GM23248 (cell line): Measurements from ENCODE around the gene TEAD4. TPM values are rescaled to one million over a fixed set of nuclear protein-coding genes. Genes with fewer than 3 reads are reported as not detected.
"Not testable (repeated sequence)": the region's sequence is repeated elsewhere in the genome, so short reads cannot be mapped to it uniquely, and the experiment has no call there.

Source experiments
- DNase-seq: peaks from one replicate; pipeline ENCODE4 v3.0.0-alpha.2; 2015
- H2AFZ ChIP-seq: fragments of 200-600 bp; sonication (generic); 2 replicates; pipeline ENCODE4 v1.6.1; 2016; ENCODE audit warnings: antibody characterized with exemption
- H3F3A ChIP-seq: fragments of 200-600 bp; sonication (generic); 2 replicates; pipeline ENCODE4 v1.6.1; 2016; ENCODE audit warnings: mild to moderate bottlenecking, antibody characterized with exemption, mixed run types; ENCODE audit not compliant: insufficient read depth
- H3K27ac ChIP-seq: fragments of 200-600 bp; sonication (generic); 2 replicates; pipeline ENCODE4 v1.5.1; 2016; ENCODE audit warnings: mild to moderate bottlenecking
- H3K27me3 ChIP-seq: fragments of 200-600 bp; sonication (generic); replicated peaks from 2 replicates; pipeline ENCODE4 v1.6.1; 2016; ENCODE audit warnings: mild to moderate bottlenecking; ENCODE audit not compliant: insufficient read depth
- H3K36me3 ChIP-seq: fragments of 200-600 bp; sonication (generic); 2 replicates; pipeline ENCODE4 v1.6.1; 2016; ENCODE audit warnings: low read depth, mild to moderate bottlenecking
- H3K4me1 ChIP-seq: fragments of 200-600 bp; sonication (generic); 2 replicates; pipeline ENCODE4 v1.6.1; 2016; ENCODE audit warnings: mild to moderate bottlenecking; ENCODE audit not compliant: insufficient read depth
- H3K4me2 ChIP-seq: fragments of 200-600 bp; sonication (generic); one replicate; pipeline ENCODE4 v1.6.1; 2016; ENCODE audit warnings: mild to moderate bottlenecking; ENCODE audit not compliant: unreplicated experiment
- H3K4me3 ChIP-seq: fragments of 200-600 bp; sonication (generic); 2 replicates; pipeline ENCODE4 v1.5.1; 2016; ENCODE audit warnings: mild to moderate bottlenecking
- H3K79me2 ChIP-seq: fragments of 200-600 bp; sonication (generic); 2 replicates; pipeline ENCODE4 v1.6.1; 2016; ENCODE audit warnings: mild to moderate bottlenecking; ENCODE audit not compliant: insufficient read depth
- H3K9ac ChIP-seq: fragments of 200-600 bp; sonication (generic); 2 replicates; pipeline ENCODE4 v1.6.1; 2016; ENCODE audit warnings: mild to moderate bottlenecking
- H3K9me2 ChIP-seq: fragments of 200-600 bp; sonication (generic); 2 replicates; pipeline ENCODE4 v1.6.1; 2016; ENCODE audit warnings: mixed run types, mild to moderate bottlenecking, moderate library complexity; ENCODE audit not compliant: insufficient read depth
- H3K9me3 ChIP-seq: fragments of 200-600 bp; sonication (generic); one replicate; pipeline ENCODE4 v1.6.1; 2017; ENCODE audit warnings: low read depth
- H4K20me1 ChIP-seq: fragments of 200-600 bp; sonication (generic); 2 replicates; pipeline ENCODE4 v1.6.0; 2016; ENCODE audit not compliant: insufficient read depth
- EZH2 ChIP-seq: fragments of 200-600 bp; sonication (generic); IDR thresholded peaks from 2 replicates; pipeline ENCODE4 v1.6.1; 2018; ENCODE audit warnings: antibody characterized with exemption, mild to moderate bottlenecking; ENCODE audit not compliant: insufficient read depth, poor library complexity, severe bottlenecking
- EZH2phosphoT487 ChIP-seq: fragments of 200-600 bp; sonication (generic); IDR thresholded peaks from 2 replicates; pipeline ENCODE4 v1.6.1; 2018; ENCODE audit warnings: antibody characterized with exemption, moderate library complexity, mild to moderate bottlenecking, low read depth; ENCODE audit not compliant: insufficient read depth
- WGBS, 2 experiments: methylation state at CpG; one replicate each; pipeline ENCODE4 v1.1.6; 2015 to 2017; ENCODE audit warnings: low lambda C conversion rate in 2 of 2, low coverage in 1 of 2; ENCODE audit errors: missing lambda C conversion rate in 2 of 2; 5-methylcytosine and 5-hydroxymethylcytosine counted together
- in situ Hi-C: fragments of 300-500 bp; cut with MboI; formaldehyde crosslinking; loops from 2 replicates; pipeline ENCODE4 v1.15.0; 2020
- polyA plus RNA-seq: library from polyadenylated mRNA; unstranded; fragments of >200 nt; fragmentation: Nextera tagmentation; extraction: Ambion mirVana; gene quantifications from 2 replicates; pipeline ENCODE4 v1.2.1, GENCODE V29; 2016
- total RNA-seq: library from RNA; depleted of rRNA; stranded (reverse); fragments of >200 nt; shearing (Covaris generic); gene quantifications from 2 replicates; pipeline ENCODE4 v1.2.3, GENCODE V29; 2014

Gene TEAD4
- total and polyA plus RNA-seq, 2 experiments from 2014 or later: 13.6 to 13.8 TPM

- H3K9me3 ChIP-seq: no peaks in the 10 kb centered on the region
Measured at GRCh38 chr12:3055704-3056467, 96.7 kb downstream of the TEAD4 start.

GRCh38 chr12:3061059-3061458 lies 101.9 kb downstream of the TEAD4 start:
- Histone ChIP-seq H3K4me3 (no peak overlapping the region), H2AFZ (no peak overlapping the region), H3K9ac (no peak overlapping the region), H4K20me1 (no peaks in the 10 kb centered on the region), H3K9me2 (no peaks in the 10 kb centered on the region), H3K27me3 (peaks cover 28% of the 10 kb centered on the region), H3K4me2 (peak overlapping the region; percentile 4), H3K9me3 (no peaks in the 10 kb centered on the region), H3K27ac (no peak overlapping the region), H3K4me1 (peaks cover 8% of the 10 kb centered on the region), H3K36me3 (no peaks in the 10 kb centered on the region), H3F3A (peaks cover 11% of the 10 kb centered on the region; the same call in 1 of the 2 replicates), H3K79me2 (no peaks in the 10 kb centered on the region)
- TF ChIP-seq EZH2: no peak
- 2 to 3% methylated on average over 5 of the region's 5 CpGs for WGBS, 2 experiments
- in situ Hi-C loops: no loop called here
- peak; percentile 83 for DNase-seq

More at GRCh38 chr12:3055704-3056467, 96.7 kb downstream of the TEAD4 start:
- in situ Hi-C loops: no loop called here
- Histone ChIP-seq H3K27me3 (peaks cover 12% of the 10 kb centered on the region), H2AFZ (no peak overlapping the region), H3K4me1 (0 out of 2 replicates have a peak, but pooled peaks cover 3% of the 10 kb centered on the region), H3F3A (peaks cover 2% of the 10 kb centered on the region; the same call in 1 of the 2 replicates), H3K36me3 (no peaks in the 10 kb centered on the region), H3K9me2 (no peaks in the 10 kb centered on the region), H3K27ac (no peak overlapping the region), H3K9ac (no peak overlapping the region), H4K20me1 (no peaks in the 10 kb centered on the region), H3K4me3 (no peak overlapping the region), H3K4me2 (no peak overlapping the region), H3K79me2 (no peaks in the 10 kb centered on the region)
- 61 to 67% methylated on average over 8 of the region's 8 CpGs for WGBS, 2 experiments
- no peak for DNase-seq
- TF ChIP-seq EZH2phosphoT487 (no peak), EZH2 (no peak)

GRCh38 chr12:3061501-3062215 lies 102.5 kb downstream of the TEAD4 start:
- in situ Hi-C loops: no loop called here
- Histone ChIP-seq H2AFZ (no peak overlapping the region), H3K36me3 (no peaks in the 10 kb centered on the region), H3K4me1 (peaks cover 8% of the 10 kb centered on the region), H3K79me2 (no peaks in the 10 kb centered on the region), H3K9me3 (no peaks in the 10 kb centered on the region), H3F3A (peaks cover 11% of the 10 kb centered on the region; the same call in 1 of the 2 replicates), H3K27ac (no peak overlapping the region), H3K27me3 (peaks cover 28% of the 10 kb centered on the region), H4K20me1 (no peaks in the 10 kb centered on the region), H3K4me3 (no peak overlapping the region), H3K4me2 (no peak overlapping the region), H3K9ac (no peak overlapping the region), H3K9me2 (no peaks in the 10 kb centered on the region)
- no peak for DNase-seq
- no peak for TF ChIP-seq EZH2phosphoT487
- TF ChIP-seq EZH2: no peak
- 16 to 39% methylated on average over 3 of the region's 3 CpGs for WGBS, 2 experiments

- TF ChIP-seq EZH2phosphoT487: no peak
- TF ChIP-seq EZH2: no peak
- H3K27ac ChIP-seq: no peak overlapping the region
- no peaks in the 10 kb centered on the region for H3K9me3 ChIP-seq
- H3K79me2 ChIP-seq: no peaks in the 10 kb centered on the region
- H3K4me1 ChIP-seq: peaks cover 8% of the 10 kb centered on the region
- no peaks in the 10 kb centered on the region for H3K9me2 ChIP-seq
- H3K4me2 ChIP-seq: no peak overlapping the region
- in situ Hi-C loops: no loop called here
- H4K20me1 ChIP-seq: no peaks in the 10 kb centered on the region
- WGBS, 2 experiments: 60 to 68% methylated on average over 2 of the region's 2 CpGs
- no peak overlapping the region for H3K9ac ChIP-seq
- H3K36me3 ChIP-seq: no peaks in the 10 kb centered on the region
- peaks cover 11% of the 10 kb centered on the region; the same call in 1 of the 2 replicates for H3F3A ChIP-seq
- no peak for DNase-seq
- no peak overlapping the region for H2AFZ ChIP-seq
- peaks cover 28% of the 10 kb centered on the region for H3K27me3 ChIP-seq
- H3K4me3 ChIP-seq: no peak overlapping the region
Measured at GRCh38 chr12:3065300-3065699, 106.1 kb downstream of the TEAD4 start.

- H3K9me3 ChIP-seq, H3K79me2 ChIP-seq, H3K9ac ChIP-seq, H3K27ac ChIP-seq, H3K4me2 ChIP-seq, in situ Hi-C loops, H2AFZ ChIP-seq, H3K4me3 ChIP-seq, H3K36me3 ChIP-seq, H3K9me2 ChIP-seq, H3F3A ChIP-seq, H4K20me1 ChIP-seq, H3K4me1 ChIP-seq: not testable (repeated sequence)
- H3K27me3 ChIP-seq: peaks cover 28% of the 10 kb centered on the region
- 73 to 78% methylated on average over 3 of the region's 3 CpGs for WGBS, 2 experiments
- peak; percentile 20 for DNase-seq
Measured at GRCh38 chr12:3065846-3066245, 106.6 kb downstream of the TEAD4 start.
